ENCODE data around the gene FCMR. TPM values are rescaled to one million over a fixed set of nuclear protein-coding genes. Genes with fewer than 3 reads are reported as not detected.

FCMR gene
- total RNA-seq, 4 donors from 2014 or later, result 1.2 to 5.2 (median 3.0) TPM

DNA sequence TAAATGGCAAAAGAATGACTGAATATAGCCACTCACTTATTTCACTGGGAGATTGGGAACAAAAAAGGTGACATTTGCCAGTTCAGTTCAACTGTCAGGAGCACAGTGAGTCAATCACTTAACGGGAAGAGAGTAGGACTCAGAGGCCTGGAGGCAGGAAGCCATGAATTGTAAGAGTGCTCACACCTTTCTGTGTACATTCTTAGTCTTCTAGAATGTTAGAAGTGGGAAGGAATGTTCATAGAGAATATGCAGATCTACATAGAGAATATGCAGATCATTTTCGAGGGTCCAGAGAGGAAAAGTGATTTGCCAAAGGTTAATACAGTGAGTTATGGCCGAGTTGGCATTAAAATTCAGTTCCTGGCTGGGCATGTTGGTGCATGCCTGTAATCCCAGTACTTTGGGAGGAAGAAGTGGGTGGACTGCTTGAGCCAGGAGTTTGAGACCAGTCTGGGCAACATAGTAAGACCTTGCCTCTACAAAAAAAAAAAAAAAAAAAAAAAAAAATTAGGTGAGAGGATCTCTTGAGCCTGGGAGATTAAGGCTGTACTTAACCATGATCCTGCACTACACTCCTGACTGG, 48.0 kb downstream of the FCMR start:
- no peak overlapping the region for H3K4me3 ChIP-seq (replicated peaks in 1 of 3)
- TF ChIP-seq, protein P1, sequence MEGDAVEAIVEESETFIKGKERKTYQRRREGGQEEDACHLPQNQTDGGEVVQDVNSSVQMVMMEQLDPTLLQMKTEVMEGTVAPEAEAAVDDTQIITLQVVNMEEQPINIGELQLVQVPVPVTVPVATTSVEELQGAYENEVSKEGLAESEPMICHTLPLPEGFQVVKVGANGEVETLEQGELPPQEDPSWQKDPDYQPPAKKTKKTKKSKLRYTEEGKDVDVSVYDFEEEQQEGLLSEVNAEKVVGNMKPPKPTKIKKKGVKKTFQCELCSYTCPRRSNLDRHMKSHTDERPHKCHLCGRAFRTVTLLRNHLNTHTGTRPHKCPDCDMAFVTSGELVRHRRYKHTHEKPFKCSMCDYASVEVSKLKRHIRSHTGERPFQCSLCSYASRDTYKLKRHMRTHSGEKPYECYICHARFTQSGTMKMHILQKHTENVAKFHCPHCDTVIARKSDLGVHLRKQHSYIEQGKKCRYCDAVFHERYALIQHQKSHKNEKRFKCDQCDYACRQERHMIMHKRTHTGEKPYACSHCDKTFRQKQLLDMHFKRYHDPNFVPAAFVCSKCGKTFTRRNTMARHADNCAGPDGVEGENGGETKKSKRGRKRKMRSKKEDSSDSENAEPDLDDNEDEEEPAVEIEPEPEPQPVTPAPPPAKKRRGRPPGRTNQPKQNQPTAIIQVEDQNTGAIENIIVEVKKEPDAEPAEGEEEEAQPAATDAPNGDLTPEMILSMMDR (IDR thresholded peaks at IDR 0.05), result no peak
- TF ChIP-seq POLR2A (IDR thresholded peaks at IDR 0.05), result no peak
- intact Hi-C loops (cut with DNase I), result no loop called here
- no peak for DNase-seq
- H3K36me3 ChIP-seq, result no peaks in the 10 kb centered on the region
- no peaks in the 10 kb centered on the region for H3K27me3 ChIP-seq
- no peak overlapping the region for H3K27ac ChIP-seq
- peaks cover 10 to 18% of the 10 kb centered on the region in 2 donors for H3K4me1 ChIP-seq
- WGBS, 2 donors, result 87 to 89% methylated on average over 3 of the region's 3 CpGs
- no peaks in the 10 kb centered on the region for H3K9me3 ChIP-seq

DNA sequence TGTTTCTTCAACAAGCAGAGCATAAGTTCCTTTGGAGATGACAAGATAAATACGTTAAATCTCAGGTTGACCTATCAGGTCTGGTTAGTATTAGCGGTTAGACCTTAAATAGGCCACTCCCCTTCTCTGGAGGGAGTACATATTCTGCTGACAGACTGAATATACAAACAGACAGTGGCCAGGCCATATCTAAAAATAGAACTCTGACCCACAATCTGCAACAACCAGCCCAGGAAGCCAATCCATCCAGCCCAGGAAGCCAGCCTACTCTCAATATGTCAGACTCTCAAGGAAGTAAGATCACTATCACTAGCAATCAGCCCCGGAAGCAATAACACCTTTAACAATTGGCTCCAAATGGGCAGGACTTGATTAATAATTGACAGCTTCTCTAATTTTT, 49.6 kb downstream of the FCMR start:
- Histone ChIP-seq H3K4me3 (replicated peaks in 1 of 3) (no peak overlapping the region), H3K9me3 (no peaks in the 10 kb centered on the region), H3K36me3 (no peaks in the 10 kb centered on the region), H3K27ac (no peak overlapping the region), H3K4me1 (peaks cover 10 to 18% of the 10 kb centered on the region in 2 donors), H3K27me3 (no peaks in the 10 kb centered on the region)
- 74 to 79% methylated on average over 3 of the region's 3 CpGs for WGBS, 2 donors
- intact Hi-C loops (cut with DNase I), result no loop called here
- no peak for DNase-seq
- TF ChIP-seq POLR2A (IDR thresholded peaks at IDR 0.05), result no peak
- TF ChIP-seq, protein P1 (IDR thresholded peaks at IDR 0.05), result no peak

DNA sequence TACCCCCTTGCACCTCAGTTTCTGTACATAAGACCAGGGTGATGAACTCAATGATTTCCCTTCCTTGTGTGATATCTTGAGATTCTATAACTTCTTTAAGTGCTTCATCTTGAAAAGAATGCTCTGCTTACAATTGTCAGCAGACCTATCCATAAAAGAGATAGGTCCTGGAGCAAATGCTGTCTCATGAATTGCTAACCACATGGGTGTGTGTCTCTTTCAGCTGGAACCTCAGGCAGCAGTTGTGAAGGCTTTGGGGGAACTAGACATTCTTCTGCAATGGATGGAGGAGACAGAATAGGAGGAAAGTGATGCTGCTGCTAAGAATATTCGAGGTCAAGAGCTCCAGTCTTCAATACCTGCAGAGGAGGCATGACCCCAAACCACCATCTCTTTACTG, 53.5 kb downstream of the FCMR start:
- H3K27me3 ChIP-seq, result no peaks in the 10 kb centered on the region
- H3K4me1 ChIP-seq, result peaks cover 10 to 21% of the 10 kb centered on the region in 2 donors
- H3K36me3 ChIP-seq, result no peaks in the 10 kb centered on the region
- intact Hi-C loops (cut with DNase I), result no loop called here
- no peak overlapping the region for H3K4me3 ChIP-seq (replicated peaks in 1 of 3)
- no peaks in the 10 kb centered on the region for H3K9me3 ChIP-seq
- DNase-seq, result no peak
- no peak overlapping the region for H3K27ac ChIP-seq
- 67 to 71% methylated on average over 1 of the region's 1 CpG for WGBS, 2 donors
- TF ChIP-seq POLR2A (IDR thresholded peaks at IDR 0.05), result no peak
- TF ChIP-seq, protein P1 (IDR thresholded peaks at IDR 0.05), result no peak

DNA sequence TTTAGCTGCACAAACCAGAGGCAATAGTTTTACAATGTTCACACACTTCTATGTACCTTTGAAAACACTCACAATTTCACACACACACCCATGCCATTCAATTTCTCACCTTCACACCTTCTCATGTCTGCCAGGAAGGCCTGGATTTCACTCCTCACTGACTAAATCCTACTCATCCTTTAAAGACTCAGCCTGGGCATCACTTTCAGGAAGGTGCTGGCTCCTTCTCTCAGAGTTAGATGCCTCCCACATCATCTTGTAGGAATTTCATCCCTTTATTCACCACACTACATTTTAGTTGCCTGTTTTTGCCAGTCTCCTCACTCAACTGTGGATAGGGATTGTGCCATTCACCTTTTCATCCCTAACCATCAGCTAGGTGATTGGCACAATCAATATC, 54.0 kb downstream of the FCMR start:
- peaks cover 10 to 21% of the 10 kb centered on the region in 2 donors for H3K4me1 ChIP-seq
- no peak for TF ChIP-seq POLR2A (IDR thresholded peaks at IDR 0.05)
- TF ChIP-seq, protein P1 (IDR thresholded peaks at IDR 0.05), result no peak
- no peaks in the 10 kb centered on the region for H3K9me3 ChIP-seq
- no peak overlapping the region for H3K4me3 ChIP-seq (replicated peaks in 1 of 3)
- intact Hi-C loops (cut with DNase I), result no loop called here
- no peak for DNase-seq
- H3K36me3 ChIP-seq, result no peaks in the 10 kb centered on the region
- H3K27ac ChIP-seq, result no peak overlapping the region
- H3K27me3 ChIP-seq, result no peaks in the 10 kb centered on the region

- intact Hi-C loops (cut with DNase I), result no loop called here
- Histone ChIP-seq H3K9me3 (no peaks in the 10 kb centered on the region), H3K36me3 (no peaks in the 10 kb centered on the region), H3K27me3 (no peaks in the 10 kb centered on the region), H3K27ac (no peak overlapping the region), H3K4me3 (replicated peaks in 1 of 3) (no peak overlapping the region), H3K4me1 (peaks cover 10 to 21% of the 10 kb centered on the region in 2 donors)
- TF ChIP-seq POLR2A (IDR thresholded peaks at IDR 0.05), result no peak
- TF ChIP-seq, protein P1 (IDR thresholded peaks at IDR 0.05), result no peak
- DNase-seq, result no peak
- 91 to 100% methylated on average over 1 of the region's 1 CpG for WGBS, 2 donors
Observed at GRCh38 chr1:206867239-206867638, 54.5 kb downstream of the FCMR start.

Data from thyroid gland (tissue), 4 donors.